Breast epithelium (tissue), 3 donors: Measurements from ENCODE around the gene BUB1B.
A peak's percentile ranks its signal among the peaks of the same experiment; 100 is the strongest.

Source experiments
- POLR2A ChIP-seq: fragments of 450-650 bp; IDR thresholded peaks from one replicate; pipeline ENCODE4 v1.6.1; 2016; ENCODE audit warnings: antibody characterized with exemption, mild to moderate bottlenecking, moderate library complexity
- POLR2AphosphoS5 ChIP-seq, 3 donors: sonication (generic); formaldehyde crosslinking; IDR thresholded peaks; one replicate each; pipeline ENCODE4 v1.6.1; 2017; ENCODE audit warnings: antibody characterized with exemption in 3 of 3
- TF ChIP-seq, protein P1 (sequence below), 3 donors: fragments of 450-650 bp; IDR thresholded peaks; one replicate each; pipeline ENCODE4 v1.5.1; 2016 to 2017; ENCODE audit warnings: antibody characterized with exemption in 3 of 3, mild to moderate bottlenecking in 3 of 3, moderate library complexity in 3 of 3

DNA sequence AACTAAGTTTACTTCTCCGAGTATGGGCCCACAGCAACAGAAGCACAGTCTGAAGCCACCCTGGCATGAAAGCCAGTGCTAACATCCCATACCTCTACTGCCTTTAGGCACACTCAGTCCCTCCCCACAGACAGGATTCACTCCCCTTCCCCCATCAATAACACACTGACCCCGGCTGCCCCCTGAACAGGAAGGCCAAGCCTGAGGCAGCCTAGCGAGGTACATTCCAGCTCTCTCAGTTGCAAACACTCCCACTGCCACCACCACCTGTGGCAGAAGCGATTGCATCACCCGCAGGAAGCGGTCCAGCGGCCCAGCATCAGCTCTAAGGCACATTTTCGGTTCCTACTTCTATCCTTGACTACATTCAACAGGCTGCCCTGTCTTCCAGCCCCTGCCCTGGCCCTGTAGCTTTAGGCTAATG, 45.2 kb upstream of the BUB1B start:
- TF ChIP-seq, protein P1, sequence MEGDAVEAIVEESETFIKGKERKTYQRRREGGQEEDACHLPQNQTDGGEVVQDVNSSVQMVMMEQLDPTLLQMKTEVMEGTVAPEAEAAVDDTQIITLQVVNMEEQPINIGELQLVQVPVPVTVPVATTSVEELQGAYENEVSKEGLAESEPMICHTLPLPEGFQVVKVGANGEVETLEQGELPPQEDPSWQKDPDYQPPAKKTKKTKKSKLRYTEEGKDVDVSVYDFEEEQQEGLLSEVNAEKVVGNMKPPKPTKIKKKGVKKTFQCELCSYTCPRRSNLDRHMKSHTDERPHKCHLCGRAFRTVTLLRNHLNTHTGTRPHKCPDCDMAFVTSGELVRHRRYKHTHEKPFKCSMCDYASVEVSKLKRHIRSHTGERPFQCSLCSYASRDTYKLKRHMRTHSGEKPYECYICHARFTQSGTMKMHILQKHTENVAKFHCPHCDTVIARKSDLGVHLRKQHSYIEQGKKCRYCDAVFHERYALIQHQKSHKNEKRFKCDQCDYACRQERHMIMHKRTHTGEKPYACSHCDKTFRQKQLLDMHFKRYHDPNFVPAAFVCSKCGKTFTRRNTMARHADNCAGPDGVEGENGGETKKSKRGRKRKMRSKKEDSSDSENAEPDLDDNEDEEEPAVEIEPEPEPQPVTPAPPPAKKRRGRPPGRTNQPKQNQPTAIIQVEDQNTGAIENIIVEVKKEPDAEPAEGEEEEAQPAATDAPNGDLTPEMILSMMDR (IDR thresholded peaks at IDR 0.05): no peak
- TF ChIP-seq POLR2AphosphoS5 (IDR thresholded peaks at IDR 0.05): peak in 2 of 3 donors; percentile 36 to 45
- TF ChIP-seq POLR2A: no peak
